MM.1S (cell line): ENCODE results near the gene TMEM81.

Experiments
- EZH2 ChIP-seq: fragments of 300-600 bp; sonication (generic); optimal IDR thresholded peaks from 2 replicates; pipeline ENCODE3; 2017; ENCODE audit warnings: low read depth, mild to moderate bottlenecking, antibody characterized with exemption, low read length, mixed read lengths
- TF ChIP-seq, protein P1 (sequence below): fragments of 300-600 bp; sonication (generic); IDR thresholded peaks from 2 replicates; pipeline ENCODE4 v1.5.1; 2016; ENCODE audit warnings: antibody characterized with exemption, low read length, mixed read lengths

DNA sequence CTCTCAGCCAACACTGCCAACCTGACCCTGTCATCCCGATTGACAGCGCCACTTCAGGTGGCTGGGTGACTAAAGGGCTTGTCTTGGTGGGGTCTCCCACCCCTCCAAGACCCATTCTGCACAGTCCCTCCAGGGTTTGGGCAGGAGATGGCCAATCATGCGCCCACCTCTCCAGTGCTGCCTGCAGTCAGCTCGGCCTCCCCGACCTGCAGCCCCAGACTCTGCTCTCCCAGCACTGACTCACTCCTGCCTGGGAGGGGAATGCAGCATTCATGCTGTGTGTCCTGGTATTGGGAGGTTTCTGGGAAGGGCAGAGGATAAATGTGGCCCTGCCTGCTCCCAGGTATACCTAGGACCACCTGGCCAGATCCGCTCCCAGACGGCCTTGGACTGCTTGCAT, 9.7 kb downstream of the TMEM81 start:
- TF ChIP-seq, protein P1, sequence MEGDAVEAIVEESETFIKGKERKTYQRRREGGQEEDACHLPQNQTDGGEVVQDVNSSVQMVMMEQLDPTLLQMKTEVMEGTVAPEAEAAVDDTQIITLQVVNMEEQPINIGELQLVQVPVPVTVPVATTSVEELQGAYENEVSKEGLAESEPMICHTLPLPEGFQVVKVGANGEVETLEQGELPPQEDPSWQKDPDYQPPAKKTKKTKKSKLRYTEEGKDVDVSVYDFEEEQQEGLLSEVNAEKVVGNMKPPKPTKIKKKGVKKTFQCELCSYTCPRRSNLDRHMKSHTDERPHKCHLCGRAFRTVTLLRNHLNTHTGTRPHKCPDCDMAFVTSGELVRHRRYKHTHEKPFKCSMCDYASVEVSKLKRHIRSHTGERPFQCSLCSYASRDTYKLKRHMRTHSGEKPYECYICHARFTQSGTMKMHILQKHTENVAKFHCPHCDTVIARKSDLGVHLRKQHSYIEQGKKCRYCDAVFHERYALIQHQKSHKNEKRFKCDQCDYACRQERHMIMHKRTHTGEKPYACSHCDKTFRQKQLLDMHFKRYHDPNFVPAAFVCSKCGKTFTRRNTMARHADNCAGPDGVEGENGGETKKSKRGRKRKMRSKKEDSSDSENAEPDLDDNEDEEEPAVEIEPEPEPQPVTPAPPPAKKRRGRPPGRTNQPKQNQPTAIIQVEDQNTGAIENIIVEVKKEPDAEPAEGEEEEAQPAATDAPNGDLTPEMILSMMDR = no peak
- TF ChIP-seq EZH2 = no peak
